Measurements from ENCODE around the gene RNF26.

GRCh38 chr11:119319700-119320239, 14.6 kb upstream of the RNF26 start:
- no peak for TF ChIP-seq CTCF (IDR thresholded peaks at IDR 0.05; ENCODE audit: poor library complexity)
- TF ChIP-seq EZH2 (IDR thresholded peaks at IDR 0.05; ENCODE audit: borderline replicate concordance), result no peak

Measured in hepatocyte (in vitro differentiated cells).